ENCODE data around the gene LHCGR.
"Not testable (repeated sequence)": the region's sequence is repeated elsewhere in the genome, so short reads cannot be mapped to it uniquely, and the experiment has no call there.

The LHCGR gene

GRCh38 chr2:48707466-48707865 is 48.1 kb downstream of the LHCGR start:
- DNase-seq (ENCODE audit: low read depth), result no peak
- no peak overlapping the region for H3K4me3 ChIP-seq (ENCODE audit: low read depth, low read length)
- TF ChIP-seq, protein P1, sequence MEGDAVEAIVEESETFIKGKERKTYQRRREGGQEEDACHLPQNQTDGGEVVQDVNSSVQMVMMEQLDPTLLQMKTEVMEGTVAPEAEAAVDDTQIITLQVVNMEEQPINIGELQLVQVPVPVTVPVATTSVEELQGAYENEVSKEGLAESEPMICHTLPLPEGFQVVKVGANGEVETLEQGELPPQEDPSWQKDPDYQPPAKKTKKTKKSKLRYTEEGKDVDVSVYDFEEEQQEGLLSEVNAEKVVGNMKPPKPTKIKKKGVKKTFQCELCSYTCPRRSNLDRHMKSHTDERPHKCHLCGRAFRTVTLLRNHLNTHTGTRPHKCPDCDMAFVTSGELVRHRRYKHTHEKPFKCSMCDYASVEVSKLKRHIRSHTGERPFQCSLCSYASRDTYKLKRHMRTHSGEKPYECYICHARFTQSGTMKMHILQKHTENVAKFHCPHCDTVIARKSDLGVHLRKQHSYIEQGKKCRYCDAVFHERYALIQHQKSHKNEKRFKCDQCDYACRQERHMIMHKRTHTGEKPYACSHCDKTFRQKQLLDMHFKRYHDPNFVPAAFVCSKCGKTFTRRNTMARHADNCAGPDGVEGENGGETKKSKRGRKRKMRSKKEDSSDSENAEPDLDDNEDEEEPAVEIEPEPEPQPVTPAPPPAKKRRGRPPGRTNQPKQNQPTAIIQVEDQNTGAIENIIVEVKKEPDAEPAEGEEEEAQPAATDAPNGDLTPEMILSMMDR (IDR thresholded peaks at IDR 0.05; ENCODE audit: low read depth, low read length), result no peak
- TF ChIP-seq MYC (IDR thresholded peaks at IDR 0.05; ENCODE audit: low read depth, low read length) (no peak), POLR2A (IDR thresholded peaks at IDR 0.05; ENCODE audit: extremely low read depth, insufficient read length) (no peak), MAX (IDR thresholded peaks at IDR 0.05; ENCODE audit: low read depth, low read length) (no peak)

- not testable (repeated sequence) for H3K4me3 ChIP-seq (ENCODE audit: low read depth, low read length); DNase-seq (ENCODE audit: low read depth)
Observed at GRCh38 chr2:48703621-48704020, 51.9 kb downstream of the LHCGR start.

DNA sequence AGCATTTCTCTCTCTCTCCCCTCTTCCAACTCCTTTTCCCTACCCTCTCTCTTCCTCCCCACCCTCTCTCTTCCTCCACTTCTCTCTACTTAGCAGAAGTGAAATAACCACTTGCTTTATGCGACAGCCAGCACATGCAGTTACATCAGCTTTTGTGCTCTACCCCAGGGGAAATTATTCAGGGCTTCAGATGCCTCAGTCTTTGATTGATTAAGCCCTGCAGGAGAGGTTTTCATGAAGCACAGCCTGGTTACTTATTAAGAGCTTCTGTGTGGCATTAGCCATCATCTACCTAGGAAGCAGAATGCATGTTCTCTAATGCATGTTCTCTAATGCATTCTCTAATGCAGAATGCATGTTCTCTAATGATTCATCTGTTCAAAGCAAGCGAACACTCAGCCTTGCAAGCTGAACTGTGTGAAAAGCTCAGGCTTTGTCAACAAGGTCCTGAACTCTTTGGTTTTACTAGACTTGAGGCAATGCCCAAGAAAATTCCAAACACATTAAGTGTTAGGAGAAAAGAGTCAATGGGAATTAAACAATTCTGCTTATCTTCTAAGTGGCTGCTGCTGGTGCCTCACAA is 56.1 kb downstream of the LHCGR start:
- no peak overlapping the region for H3K4me3 ChIP-seq (ENCODE audit: low read depth, low read length)
- TF ChIP-seq MAX (IDR thresholded peaks at IDR 0.05; ENCODE audit: low read depth, low read length), result no peak
- TF ChIP-seq POLR2A (IDR thresholded peaks at IDR 0.05; ENCODE audit: extremely low read depth, insufficient read length), result no peak
- TF ChIP-seq, protein P1 (IDR thresholded peaks at IDR 0.05; ENCODE audit: low read depth, low read length), result no peak
- no peak for TF ChIP-seq MYC (IDR thresholded peaks at IDR 0.05; ENCODE audit: low read depth, low read length)
- DNase-seq (ENCODE audit: low read depth), result no peak

- no peak overlapping the region for H3K4me3 ChIP-seq (ENCODE audit: low read depth, low read length)
- TF ChIP-seq MAX (IDR thresholded peaks at IDR 0.05; ENCODE audit: low read depth, low read length), result no peak
- TF ChIP-seq, protein P1 (IDR thresholded peaks at IDR 0.05; ENCODE audit: low read depth, low read length), result no peak
- no peak for TF ChIP-seq MYC (IDR thresholded peaks at IDR 0.05; ENCODE audit: low read depth, low read length)
- TF ChIP-seq POLR2A (IDR thresholded peaks at IDR 0.05; ENCODE audit: extremely low read depth, insufficient read length), result no peak
- no peak for DNase-seq (ENCODE audit: low read depth)
Observed at GRCh38 chr2:48696881-48697280, 58.6 kb downstream of the LHCGR start.

DNA sequence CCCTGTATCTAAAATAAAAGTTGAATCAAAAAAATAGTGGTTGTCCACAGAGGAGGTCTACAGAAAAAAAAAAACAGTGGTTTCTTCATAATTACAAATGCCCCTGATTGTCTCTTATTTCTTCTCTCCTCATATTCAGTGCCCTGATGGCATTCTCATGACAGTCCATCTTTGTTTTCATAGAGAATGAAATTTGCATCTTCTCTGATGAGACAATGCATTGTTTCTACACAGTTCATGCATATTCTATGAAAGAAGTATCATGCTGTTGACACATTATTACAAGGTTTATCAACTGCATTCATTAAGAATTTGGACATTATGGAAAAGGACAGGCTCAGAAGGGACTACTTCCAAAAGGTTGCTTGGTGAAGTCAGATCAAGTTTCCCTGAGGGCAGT is 59.5 kb downstream of the LHCGR start:
- TF ChIP-seq, protein P1 (IDR thresholded peaks at IDR 0.05; ENCODE audit: low read depth, low read length), result no peak
- TF ChIP-seq POLR2A (IDR thresholded peaks at IDR 0.05; ENCODE audit: extremely low read depth, insufficient read length) (no peak), MAX (IDR thresholded peaks at IDR 0.05; ENCODE audit: low read depth, low read length) (no peak), MYC (IDR thresholded peaks at IDR 0.05; ENCODE audit: low read depth, low read length) (no peak)
- H3K4me3 ChIP-seq (ENCODE audit: low read depth, low read length), result no peak overlapping the region
- no peak for DNase-seq (ENCODE audit: low read depth)

DNA sequence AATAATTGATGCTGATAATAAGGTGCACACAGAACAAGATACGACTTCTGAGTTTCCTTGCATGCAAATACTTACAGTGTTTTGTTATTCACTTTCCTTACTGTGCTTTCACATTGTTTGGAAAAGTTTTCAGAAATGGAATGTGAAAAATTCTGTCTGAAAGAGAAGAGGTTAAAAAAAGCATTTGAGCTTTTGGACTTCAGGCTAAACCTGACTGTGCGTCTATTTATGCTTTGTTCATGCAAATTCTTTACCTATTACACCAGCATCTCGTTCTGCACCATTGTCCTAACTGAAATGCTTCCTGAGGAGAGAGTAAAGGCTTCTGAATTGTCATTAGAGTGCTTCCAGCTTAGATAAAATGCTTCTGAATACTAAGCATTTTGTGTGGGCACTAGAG is 61.4 kb downstream of the LHCGR start:
- no peak overlapping the region for H3K4me3 ChIP-seq (ENCODE audit: low read depth, low read length)
- DNase-seq (ENCODE audit: low read depth), result no peak
- TF ChIP-seq MYC (IDR thresholded peaks at IDR 0.05; ENCODE audit: low read depth, low read length), result no peak
- TF ChIP-seq, protein P1 (IDR thresholded peaks at IDR 0.05; ENCODE audit: low read depth, low read length), result no peak
- no peak for TF ChIP-seq MAX (IDR thresholded peaks at IDR 0.05; ENCODE audit: low read depth, low read length)
- no peak for TF ChIP-seq POLR2A (IDR thresholded peaks at IDR 0.05; ENCODE audit: extremely low read depth, insufficient read length)

All from NB4 (cell line).